K562 (cell line): Measurements from ENCODE around the gene SIRT3. TPM values are rescaled to one million over a fixed set of nuclear protein-coding genes. Genes with fewer than 3 reads are reported as not detected.

Experiments used
- BCOR ChIP-seq: fragments of 450-650 bp; IDR thresholded peaks from 2 replicates; pipeline ENCODE4 v1.6.1; 2016
- BMI1 ChIP-seq: fragments of 150-350 bp; IDR thresholded peaks from 2 replicates; pipeline ENCODE4 v1.6.1; 2014; ENCODE audit warnings: low read length
- BRF2 ChIP-seq: IDR thresholded peaks from 3 replicates; pipeline ENCODE4 v1.6.1; 2011; ENCODE audit warnings: borderline replicate concordance, mild to moderate bottlenecking; ENCODE audit not compliant: insufficient read length, insufficient read depth
- CREBBP ChIP-seq: IDR thresholded peaks from one replicate; pipeline ENCODE4 v1.6.1; 2012; ENCODE audit warnings: low read depth, mild to moderate bottlenecking, control low read depth, inconsistent platforms, low read length
- E2F6 ChIP-seq, 2 experiments: IDR thresholded peaks; 2 replicates each; pipeline ENCODE4 v1.6.1; 2011; ENCODE audit warnings: borderline replicate concordance in 1 of 2, control low read depth in 1 of 2, low read depth in 1 of 2, low read length in 1 of 2, mild to moderate bottlenecking in 1 of 2, mixed read lengths in 1 of 2, moderate library complexity in 1 of 2; ENCODE audit not compliant: insufficient read depth in 1 of 2, insufficient read length in 1 of 2, poor library complexity in 1 of 2, severe bottlenecking in 1 of 2; ENCODE audit errors: extremely low read depth in 1 of 2
- HCFC1 ChIP-seq: IDR thresholded peaks from 2 replicates; pipeline ENCODE4 v1.6.1; 2012; ENCODE audit warnings: low read depth, low read length, improper control_type of control experiment
- HSF4 ChIP-seq: fragments of 250-450 bp; sonication (Bioruptor Pico); IDR thresholded peaks from 2 replicates; pipeline ENCODE4 v2.1.2; 2022; ENCODE audit warnings: mild to moderate bottlenecking, moderate library complexity, borderline replicate concordance
- MECOM ChIP-seq: fragments of 250-450 bp; sonication (Bioruptor Pico); IDR thresholded peaks from 2 replicates; pipeline ENCODE4 v1.8.0; 2022; ENCODE audit warnings: inconsistent platforms
- MITF ChIP-seq: IDR thresholded peaks from 2 replicates; pipeline ENCODE4 v1.6.1; 2014; ENCODE audit warnings: antibody characterized with exemption
- MTA3 ChIP-seq: fragments of 450-650 bp; formaldehyde crosslinking; IDR thresholded peaks from 2 replicates; pipeline ENCODE4 v1.6.1; 2017; ENCODE audit warnings: mild to moderate bottlenecking, borderline replicate concordance
- POU5F1 ChIP-seq: fragments of 150-350 bp; IDR thresholded peaks from 2 replicates; pipeline ENCODE4 v1.6.1; 2014; ENCODE audit warnings: borderline replicate concordance, low read length, low read depth, mild to moderate bottlenecking; ENCODE audit not compliant: partially characterized antibody
- PRDM10 ChIP-seq: fragments of 450-650 bp; IDR thresholded peaks from 2 replicates; pipeline ENCODE4 v1.6.1; 2018; ENCODE audit not compliant: partially characterized antibody
- SMAD4 ChIP-seq: fragments of 250-450 bp; sonication (Bioruptor Pico); conservative IDR thresholded peaks from 2 replicates; pipeline ENCODE4 v1.8.0; 2021; ENCODE audit warnings: inconsistent platforms, mild to moderate bottlenecking, moderate library complexity
- SREBF2 ChIP-seq: sonication (generic); formaldehyde crosslinking; IDR thresholded peaks from 2 replicates; pipeline ENCODE4 v1.4.0; 2020; ENCODE audit warnings: mild to moderate bottlenecking, missing genetic modification reagents
- ZBTB1 ChIP-seq: sonication (generic); formaldehyde crosslinking; IDR thresholded peaks from 2 replicates; pipeline ENCODE4 v1.8.1; 2023; ENCODE audit warnings: missing genetic modification reagents, low read depth, mild to moderate bottlenecking, borderline replicate concordance
- ZFX ChIP-seq: sonication (generic); formaldehyde crosslinking; IDR thresholded peaks from 2 replicates; pipeline ENCODE4 v1.8.0; 2022; ENCODE audit warnings: mild to moderate bottlenecking, missing genetic modification reagents, moderate library complexity
- ZNF143 ChIP-seq: sonication (generic); formaldehyde crosslinking; IDR thresholded peaks from 2 replicates; pipeline ENCODE4 v1.9.0; 2022; ENCODE audit warnings: mild to moderate bottlenecking, missing genetic modification reagents
- ZNF239 ChIP-seq: fragments of 250-450 bp; sonication (Bioruptor Pico); IDR thresholded peaks from 2 replicates; pipeline ENCODE4 v1.4.0; 2020; ENCODE audit warnings: mild to moderate bottlenecking
- ZNF655 ChIP-seq: fragments of 250-450 bp; sonication (Bioruptor Pico); IDR thresholded peaks from 2 replicates; pipeline ENCODE4 v1.5.0; 2021
- polyA plus RNA-seq, 8 experiments: library from polyadenylated mRNA; depleted of rRNA in 4 of 8; stranded (reverse) in 5 of 8; unstranded in 3 of 8; fragments of >200 nt; fragmentation: Nextera tagmentation in 2 of 8; fragmentation: Illumina TruSeq in 1 of 8; extraction: Ambion mirVana in 2 of 8; extraction: Trizol in 1 of 8; gene quantifications; 2 replicates each; pipeline versions ENCODE4 v1.2.1 to v1.2.3, GENCODE V29; 2011 to 2014; ENCODE audit warnings: inconsistent platforms in 1 of 8, missing spikeins in 1 of 8
- total RNA-seq, 7 experiments: library from RNA; depleted of rRNA in 6 of 7; stranded (reverse); fragments of >200 nt in 6 of 7; fragmentation: Illumina TruSeq in 2 of 7; extraction: Trizol in 2 of 7; gene quantifications; 2 replicates each; pipeline versions ENCODE4 v1.2.1 to v1.2.3, GENCODE V29; 2011 to 2021; ENCODE audit warnings: low replicate concordance in 1 of 7

SIRT3 gene
- total and polyA plus RNA-seq, 9 of the 15 experiments (the other 6 are each of a cell fraction or from before 2014, with no cell fraction given) = 1.9 to 27.5 (median 14.5) TPM

- TF ChIP-seq PRDM10 (no peak), ZFX (peak; percentile 72), BCOR (no peak), CREBBP (no peak), MECOM (no peak), ZNF143 (CRISPR knock-in tag) (peak; percentile 73), SMAD4 (CRISPR knock-in tag) (peak; percentile 91), HCFC1 (peak; percentile 62), BMI1 (no peak), POU5F1 (no peak), BRF2 (no peak), ZNF239 (CRISPR knock-in tag) (no peak), SREBF2 (CRISPR knock-in tag) (no peak), ZNF655 (CRISPR knock-in tag) (no peak), HSF4 (CRISPR knock-in tag) (no peak), ZBTB1 (peak; percentile 57; the same call in 1 of the 2 replicates), MTA3 (peak; percentile 92), E2F6 (IDR thresholded peaks at IDR 0.05; ENCODE audit: borderline replicate concordance in 1 of 2, extremely low read depth in 1 of 2, insufficient read depth in 1 of 2, insufficient read length in 1 of 2, low read depth in 1 of 2, low read length in 1 of 2, poor library complexity in 1 of 2, severe bottlenecking in 1 of 2) (peak; percentile 18 to 78), MITF (no peak)
Measured at GRCh38 chr11:208181-208916, 27.8 kb downstream of the SIRT3 start (continued).
